Measurements from ENCODE around the gene EXOC4. TPM values are rescaled to one million over a fixed set of nuclear protein-coding genes. Genes with fewer than 3 reads are reported as not detected.

EXOC4 gene
- total and polyA plus RNA-seq, 2 of the 8 experiments (the other 6 are each of a cell fraction or from before 2014, with no cell fraction given) = 27.0 to 67.3 TPM

- TF ChIP-seq, protein P1, sequence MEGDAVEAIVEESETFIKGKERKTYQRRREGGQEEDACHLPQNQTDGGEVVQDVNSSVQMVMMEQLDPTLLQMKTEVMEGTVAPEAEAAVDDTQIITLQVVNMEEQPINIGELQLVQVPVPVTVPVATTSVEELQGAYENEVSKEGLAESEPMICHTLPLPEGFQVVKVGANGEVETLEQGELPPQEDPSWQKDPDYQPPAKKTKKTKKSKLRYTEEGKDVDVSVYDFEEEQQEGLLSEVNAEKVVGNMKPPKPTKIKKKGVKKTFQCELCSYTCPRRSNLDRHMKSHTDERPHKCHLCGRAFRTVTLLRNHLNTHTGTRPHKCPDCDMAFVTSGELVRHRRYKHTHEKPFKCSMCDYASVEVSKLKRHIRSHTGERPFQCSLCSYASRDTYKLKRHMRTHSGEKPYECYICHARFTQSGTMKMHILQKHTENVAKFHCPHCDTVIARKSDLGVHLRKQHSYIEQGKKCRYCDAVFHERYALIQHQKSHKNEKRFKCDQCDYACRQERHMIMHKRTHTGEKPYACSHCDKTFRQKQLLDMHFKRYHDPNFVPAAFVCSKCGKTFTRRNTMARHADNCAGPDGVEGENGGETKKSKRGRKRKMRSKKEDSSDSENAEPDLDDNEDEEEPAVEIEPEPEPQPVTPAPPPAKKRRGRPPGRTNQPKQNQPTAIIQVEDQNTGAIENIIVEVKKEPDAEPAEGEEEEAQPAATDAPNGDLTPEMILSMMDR (IDR thresholded peaks at IDR 0.05; ENCODE audit: control extremely low read depth in 1 of 3, insufficient read depth in 1 of 3, low read depth in 1 of 3, low read length in 3 of 3) = no peak
Observed at GRCh38 chr7:133477791-133478190, 224.9 kb downstream of the EXOC4 start (continued).
